Keratinocyte (primary cell): ENCODE results near the gene SLX1A. TPM values are rescaled to one million over a fixed set of nuclear protein-coding genes. Genes with fewer than 3 reads are reported as not detected.
"Not testable (repeated sequence)": the region's sequence is repeated elsewhere in the genome, so short reads cannot be mapped to it uniquely, and the experiment has no call there.

Source experiments
- DNase-seq: peaks from one replicate; pipeline ENCODE4 v3.0.0-alpha.2; 2011; ENCODE audit warnings: low read depth, missing footprints, low spot score
- FAIRE-seq: peaks from 2 replicates; lab custom pipeline; 2011; peaks lifted over from hg19 to GRCh38; lab: Jason Lieb, UNC
- H2AFZ ChIP-seq: 2 replicates; pipeline ENCODE4 v1.6.0; 2012; ENCODE audit warnings: low read length, control low read depth, inconsistent platforms; ENCODE audit not compliant: control insufficient read depth
- H3K27ac ChIP-seq: 2 replicates; pipeline ENCODE4 v1.5.1; 2011; ENCODE audit warnings: low read length; ENCODE audit not compliant: control insufficient read depth, insufficient read depth
- H3K27me3 ChIP-seq: 3 replicates; pipeline ENCODE4 v1.6.0; 2011; ENCODE audit warnings: low read length; ENCODE audit not compliant: control insufficient read depth, insufficient read depth; ENCODE audit errors: extremely low read depth
- H3K36me3 ChIP-seq, 2 experiments: 2 replicates in 1 of 2; 3 replicates in 1 of 2; pipeline ENCODE4 v1.5.1; 2011; ENCODE audit warnings: low read length in 2 of 2, mild to moderate bottlenecking in 1 of 2; ENCODE audit not compliant: control insufficient read depth in 2 of 2, insufficient read depth in 2 of 2; ENCODE audit errors: extremely low read depth in 1 of 2
- H3K4me1 ChIP-seq: 3 replicates; pipeline ENCODE4 v1.5.1; 2011; ENCODE audit warnings: low read length; ENCODE audit not compliant: control insufficient read depth, insufficient read depth; ENCODE audit errors: extremely low read depth
- H3K4me2 ChIP-seq: 3 replicates; pipeline ENCODE4 v1.6.0; 2011; ENCODE audit warnings: low read depth, low read length; ENCODE audit not compliant: control insufficient read depth, insufficient read depth; ENCODE audit errors: extremely low read depth
- H3K4me3 ChIP-seq, 3 experiments: fragments of 200-600 bp in 1 of 3; sonication (generic) in 1 of 3; 2 replicates in 2 of 3; 3 replicates in 1 of 3; pipeline ENCODE4 v1.5.1; 2011 to 2016; ENCODE audit warnings: low read length in 3 of 3, mild to moderate bottlenecking in 3 of 3, control low read depth in 2 of 3, inconsistent platforms in 1 of 3, low read depth in 1 of 3, mixed read lengths in 1 of 3, mixed run types in 1 of 3, moderate library complexity in 1 of 3; ENCODE audit not compliant: control insufficient read depth in 2 of 3, insufficient read depth in 2 of 3; ENCODE audit errors: extremely low read depth in 1 of 3
- H3K79me2 ChIP-seq: 2 replicates; pipeline ENCODE4 v1.6.0; 2012; ENCODE audit warnings: low read length; ENCODE audit not compliant: control insufficient read depth, insufficient read depth
- H3K9ac ChIP-seq: 3 replicates; pipeline ENCODE4 v1.6.0; 2011; ENCODE audit warnings: low read length; ENCODE audit not compliant: control insufficient read depth, insufficient read depth; ENCODE audit errors: extremely low read depth
- H3K9me1 ChIP-seq: 3 replicates; pipeline ENCODE4 v1.6.0; 2011; ENCODE audit warnings: low read length; ENCODE audit not compliant: control insufficient read depth, insufficient read depth; ENCODE audit errors: extremely low read depth
- H3K9me3 ChIP-seq: 2 replicates; pipeline ENCODE4 v1.5.1; 2012; ENCODE audit warnings: low read depth, low read length; ENCODE audit not compliant: control insufficient read depth
- H4K20me1 ChIP-seq: 3 replicates; pipeline ENCODE4 v1.6.0; 2011; ENCODE audit warnings: low read length; ENCODE audit not compliant: control insufficient read depth, insufficient read depth; ENCODE audit errors: extremely low read depth
- EZH2 ChIP-seq: IDR thresholded peaks from one replicate; pipeline ENCODE4 v1.6.1; 2012; ENCODE audit warnings: inconsistent platforms, mild to moderate bottlenecking, low read length, moderate library complexity
- dilution Hi-C: fragments of 300-500 bp; cut with MboI; formaldehyde crosslinking; loops from one replicate; pipeline ENCODE4 v1.7.0; 2020; ENCODE audit warnings: low sequenced_read_pairs; ENCODE audit not compliant: extremely low pct_ligation_motif_present
- polyA plus RNA-seq, 5 experiments: library from polyadenylated mRNA; depleted of rRNA in 3 of 5; stranded (reverse) in 3 of 5; stranded (forward) in 1 of 5; unstranded in 1 of 5; fragments of >200 nt; gene quantifications; 1 replicate in 1 of 5; 2 replicates in 3 of 5; 3 replicates in 1 of 5; pipeline versions ENCODE4 v1.2.1 to v1.2.3, GENCODE V29; 2011 to 2012; ENCODE audit warnings: missing spikeins in 2 of 5, low read depth in 1 of 5, low replicate concordance in 1 of 5
- TF ChIP-seq, protein P1 (sequence below), 3 experiments: IDR thresholded peaks in 1 of 3; conservative IDR thresholded peaks in 1 of 3; optimal IDR thresholded peaks in 1 of 3; 2 replicates in 2 of 3; 3 replicates in 1 of 3; pipeline versions ENCODE3 to v1.5.1; 2011; ENCODE audit warnings: low read length in 3 of 3, mild to moderate bottlenecking in 3 of 3, moderate library complexity in 2 of 3, control low read depth in 1 of 3, inconsistent platforms in 1 of 3; ENCODE audit not compliant: insufficient read depth in 2 of 3; ENCODE audit errors: extremely low read depth in 1 of 3

Gene SLX1A
- polyA plus RNA-seq, 1 donor (not counting 4 experiments of a cell fraction or from before 2014, with no cell fraction given) = 5.4 TPM

DNA sequence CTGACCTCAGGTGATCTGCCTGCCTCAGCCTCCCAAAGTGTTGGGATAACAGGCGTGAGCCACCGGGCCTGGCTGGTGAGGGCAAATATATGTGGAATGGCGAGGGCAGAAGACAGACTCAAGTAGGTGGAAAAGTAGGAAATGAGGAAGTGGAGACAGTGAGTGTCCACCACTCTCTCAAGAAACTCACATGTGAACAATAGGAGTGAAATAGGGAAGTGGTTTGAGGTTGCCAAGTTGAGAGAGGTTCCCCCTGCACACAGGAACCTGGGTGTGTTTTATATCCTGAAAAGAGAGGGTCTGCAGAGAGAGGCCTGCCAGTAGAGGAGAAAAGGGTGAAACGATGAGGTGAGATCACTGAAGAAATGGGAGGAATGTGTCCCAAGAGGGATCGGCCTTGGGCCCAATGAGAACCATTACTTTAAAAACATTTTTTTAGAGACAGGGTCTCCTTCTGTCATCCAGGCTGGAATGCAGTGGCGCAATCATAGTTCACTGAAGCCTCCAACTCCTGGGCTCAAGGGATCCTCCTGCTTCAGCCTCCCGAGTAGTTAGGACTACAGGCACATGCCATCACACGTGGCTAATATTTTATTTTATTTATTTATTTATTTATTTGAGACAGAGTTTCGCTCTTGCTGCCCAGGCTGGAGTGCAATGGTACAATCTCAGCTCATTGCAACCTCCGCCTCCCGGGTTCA lies 27.3 kb upstream of the SLX1A start:
- Histone ChIP-seq H3K9me1 (no peaks in the 10 kb centered on the region), H3K79me2 (no peaks in the 10 kb centered on the region), H3K9me3 (no peaks in the 10 kb centered on the region), H3K4me1 (no peaks in the 10 kb centered on the region), H3K36me3 (no peaks in the 10 kb centered on the region), H3K9ac (no peak overlapping the region), H4K20me1 (no peaks in the 10 kb centered on the region), H3K4me2 (no peak overlapping the region), H3K27ac (no peak overlapping the region), H3K27me3 (no peaks in the 10 kb centered on the region), H3K4me3 (no peak overlapping the region), H2AFZ (no peak overlapping the region)
- TF ChIP-seq, protein P1, sequence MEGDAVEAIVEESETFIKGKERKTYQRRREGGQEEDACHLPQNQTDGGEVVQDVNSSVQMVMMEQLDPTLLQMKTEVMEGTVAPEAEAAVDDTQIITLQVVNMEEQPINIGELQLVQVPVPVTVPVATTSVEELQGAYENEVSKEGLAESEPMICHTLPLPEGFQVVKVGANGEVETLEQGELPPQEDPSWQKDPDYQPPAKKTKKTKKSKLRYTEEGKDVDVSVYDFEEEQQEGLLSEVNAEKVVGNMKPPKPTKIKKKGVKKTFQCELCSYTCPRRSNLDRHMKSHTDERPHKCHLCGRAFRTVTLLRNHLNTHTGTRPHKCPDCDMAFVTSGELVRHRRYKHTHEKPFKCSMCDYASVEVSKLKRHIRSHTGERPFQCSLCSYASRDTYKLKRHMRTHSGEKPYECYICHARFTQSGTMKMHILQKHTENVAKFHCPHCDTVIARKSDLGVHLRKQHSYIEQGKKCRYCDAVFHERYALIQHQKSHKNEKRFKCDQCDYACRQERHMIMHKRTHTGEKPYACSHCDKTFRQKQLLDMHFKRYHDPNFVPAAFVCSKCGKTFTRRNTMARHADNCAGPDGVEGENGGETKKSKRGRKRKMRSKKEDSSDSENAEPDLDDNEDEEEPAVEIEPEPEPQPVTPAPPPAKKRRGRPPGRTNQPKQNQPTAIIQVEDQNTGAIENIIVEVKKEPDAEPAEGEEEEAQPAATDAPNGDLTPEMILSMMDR (optimal IDR thresholded peaks at IDR 0.05 in 1 of 3, IDR thresholded peaks at IDR 0.05 in 1 of 3, conservative IDR thresholded peaks at IDR 0.05 in 1 of 3; ENCODE audit: extremely low read depth in 1 of 3, insufficient read depth in 2 of 3, low read length in 3 of 3) = no peak
- no peak for TF ChIP-seq EZH2
- DNase-seq (no peak), FAIRE-seq (no peak)
- dilution Hi-C loops = no loop called here

DNA sequence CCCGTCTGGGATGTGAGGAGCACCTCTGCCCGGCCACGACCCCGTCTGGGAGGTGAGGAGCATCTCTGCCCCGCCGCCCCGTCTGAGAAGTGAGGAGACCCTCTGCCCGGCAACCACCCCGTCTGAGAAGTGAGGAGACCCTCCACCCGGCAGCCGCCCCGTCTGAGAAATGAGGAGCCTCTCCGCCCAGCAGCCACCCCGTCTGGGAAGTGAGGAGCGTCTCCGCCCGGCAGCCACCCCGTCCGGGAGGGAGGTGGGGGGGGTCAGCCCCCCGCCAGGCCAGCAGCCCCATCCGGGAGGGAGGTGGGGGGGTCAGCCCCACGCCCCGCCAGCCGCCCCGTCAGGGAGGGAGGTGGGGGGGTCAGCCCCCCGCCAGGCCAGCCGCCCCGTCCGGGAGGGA lies 24.9 kb upstream of the SLX1A start:
- H3K9me1 ChIP-seq, H3K9me3 ChIP-seq, H2AFZ ChIP-seq, DNase-seq, H3K4me2 ChIP-seq, H3K4me1 ChIP-seq, FAIRE-seq, dilution Hi-C loops, H3K36me3 ChIP-seq, H3K4me3 ChIP-seq, H3K79me2 ChIP-seq, H3K27ac ChIP-seq, H3K27me3 ChIP-seq, H4K20me1 ChIP-seq, H3K9ac ChIP-seq: not testable (repeated sequence)

DNA sequence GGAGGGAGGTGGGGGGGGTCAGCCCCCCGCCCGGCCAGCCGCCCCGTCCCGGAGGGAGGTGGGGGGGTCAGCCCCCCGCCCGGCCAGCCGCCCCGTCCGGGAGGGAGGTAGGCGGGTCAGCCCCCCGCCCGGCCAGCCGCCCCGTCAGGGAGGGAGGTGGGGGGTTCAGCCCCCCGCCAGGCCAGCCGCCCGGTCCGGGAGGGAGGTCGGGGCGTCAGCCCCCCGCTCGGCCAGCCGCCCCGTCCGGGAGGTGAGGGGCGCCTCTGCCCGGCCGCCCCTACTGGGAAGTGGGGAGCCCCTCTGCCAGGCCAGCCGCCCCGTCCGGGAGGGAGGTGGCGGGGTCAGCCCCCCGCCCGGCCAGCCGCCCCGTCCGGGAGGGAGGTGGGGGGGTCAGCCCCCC lies 24.3 kb upstream of the SLX1A start:
- H2AFZ ChIP-seq, H3K9ac ChIP-seq, H3K27ac ChIP-seq, H4K20me1 ChIP-seq, DNase-seq, H3K4me1 ChIP-seq, dilution Hi-C loops, H3K4me2 ChIP-seq, H3K36me3 ChIP-seq, H3K9me1 ChIP-seq, H3K79me2 ChIP-seq, H3K4me3 ChIP-seq, H3K9me3 ChIP-seq, FAIRE-seq, H3K27me3 ChIP-seq: not testable (repeated sequence)

- H3K9me1 ChIP-seq, H3K79me2 ChIP-seq, H3K4me1 ChIP-seq, H3K27me3 ChIP-seq, H3K4me3 ChIP-seq, DNase-seq, H3K9ac ChIP-seq, dilution Hi-C loops, H2AFZ ChIP-seq, H3K9me3 ChIP-seq, FAIRE-seq, H4K20me1 ChIP-seq, H3K4me2 ChIP-seq, H3K27ac ChIP-seq, H3K36me3 ChIP-seq: not testable (repeated sequence)
Observed at GRCh38 chr16:30170145-30170544, 23.5 kb upstream of the SLX1A start.
